Fibroblast of the aortic adventitia (primary cell): ENCODE measurements around the gene GMCL2. TPM values are rescaled to one million over a fixed set of nuclear protein-coding genes. Genes with fewer than 3 reads are reported as not detected.
A peak's percentile ranks its signal among the peaks of the same experiment; 100 is the strongest.
"Not testable (repeated sequence)": the region's sequence is repeated elsewhere in the genome, so short reads cannot be mapped to it uniquely, and the experiment has no call there.

Source experiments
- DNase-seq: peaks from one replicate; pipeline ENCODE4 v3.0.0-alpha.2; 2010; ENCODE audit warnings: low read depth
- H3K4me3 ChIP-seq: 2 replicates; pipeline ENCODE4 v1.5.1; 2011; ENCODE audit warnings: low read depth, mild to moderate bottlenecking, control low read depth, low read length, moderate library complexity
- total RNA-seq: library from RNA; depleted of rRNA; stranded (reverse); fragments of >200 nt; gene quantifications from 2 replicates; pipeline ENCODE4 v1.2.3, GENCODE V29; 2012; ENCODE audit warnings: low replicate concordance
- TF ChIP-seq, protein P1 (sequence below): IDR thresholded peaks from 2 replicates; pipeline ENCODE4 v1.5.1; 2011; ENCODE audit warnings: mild to moderate bottlenecking, low read length, control low read depth, inconsistent platforms; ENCODE audit not compliant: insufficient read depth

GMCL2 gene
- total RNA-seq, 1 donor = not detected

DNA sequence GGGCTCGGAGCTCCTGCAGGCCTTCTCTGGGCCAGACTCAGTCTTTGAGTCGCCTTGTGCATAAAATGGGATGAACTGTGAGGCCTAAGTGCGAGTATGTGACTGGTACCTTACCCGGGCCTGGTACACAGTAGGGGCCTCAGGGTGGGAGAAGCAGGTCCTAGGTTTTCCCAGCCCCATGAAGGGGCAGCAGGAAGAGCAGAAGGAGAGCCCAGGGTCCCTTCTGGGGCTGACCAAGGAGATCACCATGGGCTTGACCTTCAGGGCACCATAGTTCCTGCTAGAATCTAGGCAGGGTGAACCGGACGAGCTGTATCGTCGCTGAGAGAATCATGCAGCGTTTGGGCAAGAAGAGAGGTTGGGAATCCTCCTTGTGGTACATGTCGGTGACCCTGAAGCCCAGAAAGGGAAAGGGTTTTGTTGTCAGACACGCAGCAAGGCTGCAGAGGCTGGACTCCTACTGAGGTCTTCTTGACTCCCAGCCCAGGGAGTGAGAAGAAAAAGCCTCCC is 45.8 kb upstream of the GMCL2 start:
- TF ChIP-seq, protein P1, sequence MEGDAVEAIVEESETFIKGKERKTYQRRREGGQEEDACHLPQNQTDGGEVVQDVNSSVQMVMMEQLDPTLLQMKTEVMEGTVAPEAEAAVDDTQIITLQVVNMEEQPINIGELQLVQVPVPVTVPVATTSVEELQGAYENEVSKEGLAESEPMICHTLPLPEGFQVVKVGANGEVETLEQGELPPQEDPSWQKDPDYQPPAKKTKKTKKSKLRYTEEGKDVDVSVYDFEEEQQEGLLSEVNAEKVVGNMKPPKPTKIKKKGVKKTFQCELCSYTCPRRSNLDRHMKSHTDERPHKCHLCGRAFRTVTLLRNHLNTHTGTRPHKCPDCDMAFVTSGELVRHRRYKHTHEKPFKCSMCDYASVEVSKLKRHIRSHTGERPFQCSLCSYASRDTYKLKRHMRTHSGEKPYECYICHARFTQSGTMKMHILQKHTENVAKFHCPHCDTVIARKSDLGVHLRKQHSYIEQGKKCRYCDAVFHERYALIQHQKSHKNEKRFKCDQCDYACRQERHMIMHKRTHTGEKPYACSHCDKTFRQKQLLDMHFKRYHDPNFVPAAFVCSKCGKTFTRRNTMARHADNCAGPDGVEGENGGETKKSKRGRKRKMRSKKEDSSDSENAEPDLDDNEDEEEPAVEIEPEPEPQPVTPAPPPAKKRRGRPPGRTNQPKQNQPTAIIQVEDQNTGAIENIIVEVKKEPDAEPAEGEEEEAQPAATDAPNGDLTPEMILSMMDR = no peak
- no peak for DNase-seq
- peak overlapping the region; percentile 95 for H3K4me3 ChIP-seq

DNA sequence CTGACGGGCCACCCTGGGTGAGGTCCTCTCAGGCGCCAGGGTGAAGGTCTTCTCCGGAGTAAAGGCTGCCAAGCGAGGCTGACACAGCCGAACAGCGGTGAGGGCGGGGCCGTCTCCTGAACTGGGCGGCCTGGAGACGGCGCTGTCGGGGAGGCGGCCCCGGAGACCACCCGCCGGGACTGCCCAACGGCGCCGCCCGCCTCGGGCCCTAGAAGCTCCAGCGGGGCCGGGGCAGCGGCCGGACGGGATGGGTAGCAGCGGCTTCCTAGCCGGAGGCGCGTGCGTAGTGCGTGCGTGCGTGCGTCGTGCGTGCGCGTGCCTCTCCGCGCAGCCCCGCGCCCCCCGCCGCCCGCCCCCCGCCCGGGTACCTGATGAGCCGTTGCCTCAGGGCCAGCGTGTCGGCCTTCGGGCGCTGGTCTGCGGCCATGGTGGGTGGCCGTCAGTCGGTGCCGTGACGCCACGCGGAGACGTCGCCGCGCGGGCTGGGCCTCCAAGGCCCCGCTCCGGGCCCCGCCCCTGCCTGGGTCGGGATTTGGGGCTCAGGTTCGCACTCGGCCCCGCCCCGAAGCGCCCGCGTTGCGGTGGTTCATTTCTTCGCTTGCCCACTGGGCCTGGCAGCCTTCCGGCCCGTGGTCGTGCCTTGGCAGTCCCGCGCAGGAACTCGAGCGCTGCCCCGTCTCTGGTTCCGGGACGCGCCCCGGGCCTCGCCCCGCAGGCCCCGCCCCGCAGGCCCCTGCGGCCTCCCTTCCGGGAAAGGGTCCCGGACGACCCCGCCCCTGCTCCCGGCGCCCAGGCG is 45.2 kb upstream of the GMCL2 start, which contains the start of gene PHYKPL:
Gene PHYKPL, minus strand, starts transcription at position 679 of the 796 bp plus-strand sequence. Its CDS starts 252 bp downstream, at position 427.
- TF ChIP-seq, protein P1 = peak; percentile 7
- peak; percentile 61 for DNase-seq
- peak within 1 kb of the TSS; percentile 95 for H3K4me3 ChIP-seq

DNA sequence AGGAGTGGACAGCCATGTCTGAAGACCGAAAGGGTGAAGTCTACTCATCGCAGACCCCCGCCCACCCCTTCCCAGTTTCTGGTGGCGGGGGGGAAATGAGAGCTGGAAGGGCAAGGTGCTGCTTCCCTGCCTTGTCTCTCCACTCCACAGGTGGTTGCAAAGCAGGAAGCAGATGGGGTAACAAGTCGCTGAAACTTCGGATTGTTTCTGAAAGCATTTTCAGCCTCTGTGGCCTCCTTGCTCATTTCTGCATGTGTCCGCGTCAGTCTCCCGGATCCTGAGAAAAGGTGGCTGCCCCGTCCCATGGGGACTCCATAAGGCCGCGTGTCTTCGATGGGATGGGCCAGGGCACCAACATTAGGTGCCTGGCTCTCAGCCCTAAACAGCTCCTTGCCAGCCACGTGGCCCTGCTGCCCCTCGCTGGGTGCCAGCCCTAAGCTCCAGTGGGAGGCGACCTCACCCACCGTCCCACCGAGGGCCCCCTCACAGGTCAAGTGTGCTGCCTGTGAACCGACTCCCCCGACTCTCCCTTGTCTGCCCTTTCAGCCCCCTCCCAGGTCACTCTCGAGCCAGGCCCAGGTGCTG is 44.5 kb upstream of the GMCL2 start:
- H3K4me3 ChIP-seq = peak overlapping the region; percentile 95
- TF ChIP-seq, protein P1 = no peak
- no peak for DNase-seq

DNA sequence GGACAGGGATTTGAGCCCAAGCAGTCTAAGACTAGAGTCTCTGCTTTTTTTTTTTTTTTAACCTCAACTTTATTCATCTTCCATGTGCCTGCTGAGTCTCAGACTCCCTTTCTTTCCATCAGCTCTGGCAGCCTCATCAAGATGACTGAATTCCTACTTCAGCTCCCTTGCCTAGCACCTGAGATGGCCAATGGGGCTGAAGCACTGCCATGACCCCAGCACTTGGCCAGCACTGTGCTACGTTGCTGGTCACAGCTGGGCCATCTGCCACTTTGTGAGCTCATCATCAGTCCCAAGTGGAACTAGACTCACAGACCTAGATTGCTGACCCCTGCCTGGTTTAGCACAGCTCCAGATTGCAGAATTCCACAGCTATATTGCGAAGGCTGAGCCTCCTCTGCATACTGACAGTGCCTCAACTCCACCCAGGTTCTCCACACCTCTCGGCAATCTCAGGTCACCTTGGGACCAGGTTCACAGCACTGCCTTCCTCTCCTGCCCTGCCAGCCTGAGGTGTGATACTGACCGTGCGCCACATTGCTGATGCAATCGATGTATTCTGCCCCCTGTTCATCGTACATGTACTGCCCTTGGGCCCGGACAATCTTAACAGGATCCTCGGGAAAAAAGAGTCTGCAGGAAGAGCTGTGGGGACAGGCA is 43.8 kb upstream of the GMCL2 start:
- H3K4me3 ChIP-seq = peak overlapping the region; percentile 95
- peak; percentile 64 for DNase-seq
- TF ChIP-seq, protein P1 = no peak

DNA sequence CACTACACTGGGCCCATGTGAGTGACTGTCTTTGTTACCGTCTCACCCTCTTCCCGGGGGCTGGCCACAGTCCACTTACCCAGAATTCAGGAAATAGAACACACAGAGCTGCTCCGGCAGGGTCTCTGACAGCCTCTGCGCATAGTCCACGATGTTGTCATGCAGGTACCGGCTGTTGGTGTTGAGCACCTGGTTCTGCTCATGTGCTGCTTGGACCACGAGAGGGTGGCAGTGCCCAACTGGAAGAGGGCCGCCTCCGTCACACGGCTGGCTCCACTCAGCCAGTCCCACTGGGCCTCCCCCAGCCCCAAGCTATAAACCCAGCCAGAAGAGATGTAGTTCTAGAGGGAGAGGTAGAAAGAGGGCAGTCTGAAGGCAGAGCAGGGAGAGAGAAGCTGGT is 42.7 kb upstream of the GMCL2 start:
- TF ChIP-seq, protein P1 = no peak
- DNase-seq = no peak
- H3K4me3 ChIP-seq = no peak overlapping the region

DNA sequence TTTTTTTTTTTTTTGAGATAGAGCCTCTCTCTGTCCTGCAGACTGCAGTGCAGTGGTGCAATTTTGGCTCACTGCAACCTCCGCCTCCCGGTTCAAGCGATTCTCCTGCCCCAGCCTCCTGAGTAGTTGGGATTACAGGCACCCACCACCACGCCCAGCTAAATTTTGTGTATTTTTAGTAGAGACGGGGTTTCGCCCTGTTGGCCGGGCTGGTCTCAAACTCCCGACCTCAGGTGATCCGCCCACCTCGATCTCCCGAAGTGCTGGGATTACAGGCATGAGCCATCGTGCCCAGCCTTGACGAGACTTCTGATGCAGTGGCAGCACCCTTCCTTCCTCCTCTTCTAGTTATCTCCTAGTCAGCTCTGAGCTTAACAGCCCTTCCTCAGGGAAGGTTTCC is 41.9 kb upstream of the GMCL2 start:
- H3K4me3 ChIP-seq, DNase-seq: not testable (repeated sequence)

DNA sequence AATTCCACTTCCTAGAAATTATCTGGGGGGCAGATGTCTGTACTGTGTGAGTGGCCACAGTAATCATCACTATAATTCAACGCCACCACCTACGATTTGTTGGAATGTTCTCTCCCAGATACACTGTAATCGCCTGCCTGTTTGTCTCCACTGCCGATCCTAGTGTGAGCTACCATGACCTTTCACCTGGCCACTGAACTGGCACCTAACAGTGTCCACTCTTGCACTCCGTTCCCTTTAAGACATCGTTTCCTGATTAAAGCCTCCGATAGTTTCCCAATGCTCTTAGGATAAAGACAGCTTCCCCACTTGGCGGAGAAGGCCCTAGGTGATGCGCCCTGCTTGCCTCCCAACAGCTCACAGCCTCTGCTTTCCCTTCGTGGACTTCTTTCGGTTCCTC is 41.4 kb upstream of the GMCL2 start:
- DNase-seq = no peak
- TF ChIP-seq, protein P1 = no peak
- H3K4me3 ChIP-seq = no peak overlapping the region
